NCI-H128 (cell line): ENCODE results near the gene ATP6V1A.
"Not testable (repeated sequence)": the region's sequence is repeated elsewhere in the genome, so short reads cannot be mapped to it uniquely, and the experiment has no call there.

ENCODE experiments used
- DNase-seq: peaks from one replicate; lab custom pipeline; 2025; ENCODE audit not compliant: unreplicated experiment; lab: John Stamatoyannopoulos, UW

ATP6V1A gene

GRCh38 chr3:113819866-113820265, 73.0 kb downstream of the ATP6V1A start:
- no peak for DNase-seq

GRCh38 chr3:113825090-113825489, 78.3 kb downstream of the ATP6V1A start:
- DNase-seq, result no peak

- DNase-seq, result no peak
Observed at GRCh38 chr3:113828600-113828999, 81.8 kb downstream of the ATP6V1A start.

GRCh38 chr3:113829576-113830354, 82.9 kb downstream of the ATP6V1A start:
- DNase-seq, result no peak

- DNase-seq, result no peak
Observed at GRCh38 chr3:113831103-113831355, 84.2 kb downstream of the ATP6V1A start.

- DNase-seq, result no peak
Observed at GRCh38 chr3:113832477-113833164, 85.8 kb downstream of the ATP6V1A start.

GRCh38 chr3:113834983-113835382, 88.1 kb downstream of the ATP6V1A start:
- no peak for DNase-seq

- DNase-seq, result peak; percentile 84
Observed at GRCh38 chr3:113838631-113839209, 91.9 kb downstream of the ATP6V1A start, which contains the start of gene GRAMD1C. Gene GRAMD1C, plus strand, starts transcription at chr3:113838788. Its CDS starts 122 bp downstream, at chr3:113838910.

GRCh38 chr3:113839551-113839950, 92.7 kb downstream of the ATP6V1A start:
- DNase-seq, result no peak

GRCh38 chr3:113844622-113845222, 97.9 kb downstream of the ATP6V1A start:
- peak; percentile 62 for DNase-seq

GRCh38 chr3:113847247-113847646, 100.4 kb downstream of the ATP6V1A start:
- DNase-seq, result no peak

- no peak for DNase-seq
Observed at GRCh38 chr3:113847664-113848461, 101.0 kb downstream of the ATP6V1A start.

- not testable (repeated sequence) for DNase-seq
Observed at GRCh38 chr3:113849071-113849470, 102.2 kb downstream of the ATP6V1A start.

GRCh38 chr3:113849841-113850240, 103.0 kb downstream of the ATP6V1A start:
- DNase-seq, result not testable (repeated sequence)

GRCh38 chr3:113850391-113850790, 103.6 kb downstream of the ATP6V1A start:
- not testable (repeated sequence) for DNase-seq

- no peak for DNase-seq
Observed at GRCh38 chr3:113852506-113852905, 105.7 kb downstream of the ATP6V1A start.
